HepG2 (cell line): ENCODE data around the gene GDF11. TPM values are rescaled to one million over a fixed set of nuclear protein-coding genes. Genes with fewer than 3 reads are reported as not detected.

Experiments
- ATAC-seq: fragments of 200-7000 bp; cut with Tn5 transposase; 3 replicates; pipeline ENCODE4 v1.9.1; 2020; ENCODE audit warnings: mild to moderate bottlenecking, moderate library complexity
- BruUV-seq: library from RNA; stranded (reverse); fragments of 400-500 nt; replicated peaks from 2 replicates; lab custom pipeline; 2021; lab: Mats Ljungman, UMichigan
- CTCF ChIA-PET: fragments of 300-600 bp; formaldehyde crosslinking; extraction: SDS; loops from one replicate; lab custom pipeline; 2021; ENCODE audit warnings: low total read pairs, inconsistent platforms, low intra/inter-chr PET ratio; lab: Yijun Ruan, JAX
- POLR2A ChIA-PET: fragments of 350-600 bp; sonication (Branson Sonifier 250); formaldehyde crosslinking; loops from one replicate; lab custom pipeline; 2020; ENCODE audit warnings: antibody characterized with exemption, inconsistent platforms; lab: Yijun Ruan, JAX
- DNase-seq: peaks from one replicate; pipeline ENCODE4 v3.0.0-alpha.2; 2015; ENCODE audit warnings: low spot score
- FAIRE-seq: peaks from 3 replicates; lab custom pipeline; 2011; peaks lifted over from hg19 to GRCh38; lab: Jason Lieb, UNC
- H2AFZ ChIP-seq: one replicate; pipeline ENCODE4 v1.6.1; 2011; ENCODE audit warnings: low read length, inconsistent platforms
- H3K27ac ChIP-seq: fragments of 300-600 bp; 3 replicates; pipeline ENCODE4 v1.8.0; 2011; ENCODE audit warnings: mixed run types, mild to moderate bottlenecking, mixed read lengths, low read length, inconsistent platforms; ENCODE audit not compliant: insufficient read depth; ENCODE audit errors: extremely low read length
- H3K27me3 ChIP-seq, 2 experiments: fragments of 200-600 bp in 1 of 2; 2 replicates in 1 of 2; 3 replicates in 1 of 2; pipeline versions ENCODE4 v1.6.0 to v1.8.0; 2011; ENCODE audit warnings: low read length in 2 of 2, mild to moderate bottlenecking in 2 of 2, moderate library complexity in 2 of 2, inconsistent platforms in 1 of 2; ENCODE audit not compliant: insufficient read depth in 2 of 2, control insufficient read depth in 1 of 2
- H3K36me3 ChIP-seq, 2 experiments: fragments of 200-600 bp in 1 of 2; replicated peaks in 1 of 2; 2 replicates in 1 of 2; 3 replicates in 1 of 2; pipeline versions ENCODE4 v1.5.1 to v1.8.0; 2011; ENCODE audit warnings: low read length in 2 of 2, inconsistent platforms in 1 of 2; ENCODE audit not compliant: insufficient read depth in 2 of 2, control insufficient read depth in 1 of 2
- H3K4me1 ChIP-seq: 2 replicates; pipeline ENCODE4 v1.5.1; 2012; ENCODE audit warnings: low read length, inconsistent platforms; ENCODE audit not compliant: insufficient read depth
- H3K4me2 ChIP-seq: 2 replicates; pipeline ENCODE4 v1.6.0; 2011; ENCODE audit warnings: low read depth, low read length, inconsistent platforms
- H3K4me3 ChIP-seq, 3 experiments: fragments of 200-600 bp in 1 of 3; sonication (generic), shearing (Covaris generic) in 1 of 3; replicated peaks in 1 of 3; 2 replicates each; pipeline ENCODE4 v1.5.1; 2011 to 2016; ENCODE audit warnings: low read length in 3 of 3, inconsistent platforms in 2 of 3, low read depth in 2 of 3, mild to moderate bottlenecking in 2 of 3, control low read depth in 1 of 3, mixed read lengths in 1 of 3; ENCODE audit not compliant: insufficient read depth in 1 of 3
- H3K79me2 ChIP-seq: one replicate; pipeline ENCODE4 v1.6.1; 2011; ENCODE audit warnings: low read length, inconsistent platforms; ENCODE audit not compliant: insufficient read depth
- H3K9ac ChIP-seq: 2 replicates; pipeline ENCODE4 v1.6.0; 2011; ENCODE audit warnings: mild to moderate bottlenecking, low read depth, low read length, inconsistent platforms; ENCODE audit not compliant: insufficient read depth
- H3K9me3 ChIP-seq: 2 replicates; pipeline ENCODE4 v1.5.1; 2012; ENCODE audit warnings: mild to moderate bottlenecking, low read length
- H4K20me1 ChIP-seq: 2 replicates; pipeline ENCODE4 v1.6.0; 2011; ENCODE audit warnings: inconsistent platforms, mild to moderate bottlenecking, low read length, moderate library complexity; ENCODE audit not compliant: insufficient read depth
- WGBS: methylation state at CpG from one replicate; pipeline ENCODE4 v1.1.6; 2017; ENCODE audit warnings: low lambda C conversion rate; 5-methylcytosine and 5-hydroxymethylcytosine counted together
- in situ Hi-C: cut with HindIII; loops from 2 replicates; pipeline ENCODE4 v1.10.0; 2017; ENCODE audit warnings: low pct_unique_long_range_greater_than_20kb; ENCODE audit not compliant: extremely low pct_ligation_motif_present
- intact Hi-C: fragments of 100-400 bp; cut with micrococcal nuclease; formaldehyde crosslinking; loops from one replicate; pipeline ENCODE4 v1.10.0; 2022; ENCODE audit not compliant: unreplicated experiment
- polyA plus RNA-seq, 8 experiments: library from polyadenylated mRNA; depleted of rRNA in 3 of 8; stranded (reverse) in 7 of 8; unstranded in 1 of 8; fragments of >200 nt; fragmentation: Illumina TruSeq in 4 of 8; extraction: Trizol in 4 of 8; gene quantifications; 2 replicates each; pipeline versions ENCODE4 v1.2.1 to v1.2.3, GENCODE V29; 2011 to 2016; ENCODE audit warnings: low read depth in 4 of 8, missing spikeins in 1 of 8, mixed read lengths in 1 of 8; ENCODE audit not compliant: insufficient read depth in 1 of 8
- total RNA-seq, 5 experiments: library from RNA; depleted of rRNA; stranded (reverse); fragments of >200 nt; fragmentation: Illumina TruSeq; extraction: Trizol; gene quantifications; 2 replicates each; pipeline ENCODE4 v1.2.3, GENCODE V29; 2016; ENCODE audit warnings: low read depth in 1 of 5
- TF ChIP-seq, protein P1 (sequence below), 2 experiments: IDR thresholded peaks; 2 replicates each; pipeline ENCODE4 v1.6.1; 2011 to 2012; ENCODE audit warnings: low read length in 2 of 2, borderline replicate concordance in 1 of 2, low read depth in 1 of 2, mild to moderate bottlenecking in 1 of 2, moderate library complexity in 1 of 2

The GDF11 gene
- total and polyA plus RNA-seq, 2 of the 13 experiments (the other 11 are each of a cell fraction or from before 2014, with no cell fraction given), result 0.63 to 1.5 TPM

DNA sequence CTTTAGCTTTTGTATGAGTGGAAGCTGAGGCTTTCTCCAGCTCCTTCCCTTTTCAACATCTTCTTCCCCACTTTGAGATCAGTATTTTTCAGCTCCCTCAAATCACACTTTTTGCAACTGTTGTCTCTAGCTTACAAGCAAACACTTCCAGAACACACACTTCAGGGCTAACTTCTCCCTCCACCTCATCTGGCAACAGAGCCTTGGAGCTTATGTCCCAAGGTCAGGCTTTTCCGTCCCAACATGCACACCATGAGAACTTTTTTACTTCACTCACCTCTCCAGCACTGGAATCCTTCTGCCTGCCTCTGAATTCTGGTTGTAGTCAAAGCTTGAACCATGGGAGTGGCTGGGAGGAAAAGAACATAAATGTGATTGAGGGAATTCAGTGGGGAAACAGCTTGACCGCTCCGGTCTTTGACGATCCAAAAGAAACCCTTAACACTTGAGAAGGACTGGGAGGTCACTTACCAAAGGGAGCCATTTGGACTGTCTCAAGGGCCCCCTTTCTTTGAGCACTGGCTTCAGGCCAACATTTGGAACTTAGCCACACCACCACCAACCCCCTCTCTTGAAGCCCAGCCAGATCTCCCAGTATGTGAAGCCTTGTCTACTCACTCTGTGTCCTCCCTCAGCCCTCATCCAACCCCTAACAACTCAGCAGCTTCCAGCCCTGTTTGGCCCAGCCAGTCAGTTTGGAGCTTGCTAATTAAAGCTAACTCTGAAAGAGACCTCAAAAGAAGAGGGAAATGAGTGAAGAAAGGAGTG, 31.0 kb upstream of the GDF11 start:
- WGBS, result 65% methylated on average over 4 of the region's 4 CpGs
- no peaks in the 10 kb centered on the region for H3K79me2 ChIP-seq
- intact Hi-C loops, result no loop called here
- DNase-seq (no peak), ATAC-seq (no peak), FAIRE-seq (no peak)
- POLR2A ChIA-PET, result no interaction called here
- H3K4me2 ChIP-seq, result no peak overlapping the region
- no peaks in the 10 kb centered on the region for H3K9me3 ChIP-seq
- H4K20me1 ChIP-seq, result no peaks in the 10 kb centered on the region; the same call in 1 of the 2 replicates
- no peak overlapping the region for H2AFZ ChIP-seq
- in situ Hi-C loops, result no loop called here
- no peak overlapping the region for H3K9ac ChIP-seq
- CTCF ChIA-PET, result no interaction called here
- H3K36me3 ChIP-seq, result no peaks in the 10 kb centered on the region
- peaks cover 26% of the 10 kb centered on the region for H3K4me1 ChIP-seq
- H3K27me3 ChIP-seq, result peaks cover 0 to 44% of the 10 kb centered on the region in 2 experiments; a peak in 2 of 5 replicates
- TF ChIP-seq, protein P1, sequence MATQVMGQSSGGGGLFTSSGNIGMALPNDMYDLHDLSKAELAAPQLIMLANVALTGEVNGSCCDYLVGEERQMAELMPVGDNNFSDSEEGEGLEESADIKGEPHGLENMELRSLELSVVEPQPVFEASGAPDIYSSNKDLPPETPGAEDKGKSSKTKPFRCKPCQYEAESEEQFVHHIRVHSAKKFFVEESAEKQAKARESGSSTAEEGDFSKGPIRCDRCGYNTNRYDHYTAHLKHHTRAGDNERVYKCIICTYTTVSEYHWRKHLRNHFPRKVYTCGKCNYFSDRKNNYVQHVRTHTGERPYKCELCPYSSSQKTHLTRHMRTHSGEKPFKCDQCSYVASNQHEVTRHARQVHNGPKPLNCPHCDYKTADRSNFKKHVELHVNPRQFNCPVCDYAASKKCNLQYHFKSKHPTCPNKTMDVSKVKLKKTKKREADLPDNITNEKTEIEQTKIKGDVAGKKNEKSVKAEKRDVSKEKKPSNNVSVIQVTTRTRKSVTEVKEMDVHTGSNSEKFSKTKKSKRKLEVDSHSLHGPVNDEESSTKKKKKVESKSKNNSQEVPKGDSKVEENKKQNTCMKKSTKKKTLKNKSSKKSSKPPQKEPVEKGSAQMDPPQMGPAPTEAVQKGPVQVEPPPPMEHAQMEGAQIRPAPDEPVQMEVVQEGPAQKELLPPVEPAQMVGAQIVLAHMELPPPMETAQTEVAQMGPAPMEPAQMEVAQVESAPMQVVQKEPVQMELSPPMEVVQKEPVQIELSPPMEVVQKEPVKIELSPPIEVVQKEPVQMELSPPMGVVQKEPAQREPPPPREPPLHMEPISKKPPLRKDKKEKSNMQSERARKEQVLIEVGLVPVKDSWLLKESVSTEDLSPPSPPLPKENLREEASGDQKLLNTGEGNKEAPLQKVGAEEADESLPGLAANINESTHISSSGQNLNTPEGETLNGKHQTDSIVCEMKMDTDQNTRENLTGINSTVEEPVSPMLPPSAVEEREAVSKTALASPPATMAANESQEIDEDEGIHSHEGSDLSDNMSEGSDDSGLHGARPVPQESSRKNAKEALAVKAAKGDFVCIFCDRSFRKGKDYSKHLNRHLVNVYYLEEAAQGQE (IDR thresholded peaks at IDR 0.05; ENCODE audit: borderline replicate concordance in 1 of 2, low read depth in 1 of 2, low read length in 2 of 2), result no peak
- H3K27ac ChIP-seq, result no peak overlapping the region
- no peak overlapping the region for H3K4me3 ChIP-seq
- no TSS peak for BruUV-seq
